GM13976 (cell line): ENCODE results near the gene ZNF217.
"Not testable (repeated sequence)": the region's sequence is repeated elsewhere in the genome, so short reads cannot be mapped to it uniquely, and the experiment has no call there.

ENCODE experiments used
- DNase-seq: peaks from one replicate; pipeline ENCODE4 v3.0.0; 2012; ENCODE audit warnings: low spot score
- in situ Hi-C: fragments of 300-500 bp; cut with MboI; formaldehyde crosslinking; loops from one replicate; pipeline ENCODE4 v1.12.0; 2022; ENCODE audit warnings: low sequenced_read_pairs, mixed read lengths, inconsistent platforms; ENCODE audit not compliant: unreplicated experiment
- TF ChIP-seq, protein P1 (sequence below): IDR thresholded peaks from 2 replicates; pipeline ENCODE4 v1.5.1; 2012; ENCODE audit warnings: borderline replicate concordance, mild to moderate bottlenecking; ENCODE audit not compliant: insufficient read depth; ENCODE audit errors: extremely low read depth, missing control alignments, control extremely low read depth

The ZNF217 gene

DNA sequence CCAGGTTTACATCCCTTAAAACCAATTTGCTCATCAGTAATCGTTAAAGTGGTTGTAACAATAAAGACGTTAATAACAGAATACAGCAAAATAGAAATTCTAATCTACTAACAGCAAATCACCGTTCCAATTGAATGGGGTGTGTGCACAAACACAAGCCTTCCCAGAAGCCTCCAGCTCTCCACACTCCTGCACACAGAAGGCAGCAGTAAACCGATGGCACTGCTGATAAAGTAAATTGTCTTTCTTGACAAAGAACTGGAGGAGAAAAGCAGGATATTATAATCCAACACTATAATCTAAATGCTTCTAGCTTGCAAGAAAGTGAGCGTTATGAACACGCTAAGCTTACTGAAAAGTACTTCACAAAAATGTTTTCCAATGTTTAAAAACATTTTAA, 7.0 kb downstream of the ZNF217 start:
- TF ChIP-seq, protein P1, sequence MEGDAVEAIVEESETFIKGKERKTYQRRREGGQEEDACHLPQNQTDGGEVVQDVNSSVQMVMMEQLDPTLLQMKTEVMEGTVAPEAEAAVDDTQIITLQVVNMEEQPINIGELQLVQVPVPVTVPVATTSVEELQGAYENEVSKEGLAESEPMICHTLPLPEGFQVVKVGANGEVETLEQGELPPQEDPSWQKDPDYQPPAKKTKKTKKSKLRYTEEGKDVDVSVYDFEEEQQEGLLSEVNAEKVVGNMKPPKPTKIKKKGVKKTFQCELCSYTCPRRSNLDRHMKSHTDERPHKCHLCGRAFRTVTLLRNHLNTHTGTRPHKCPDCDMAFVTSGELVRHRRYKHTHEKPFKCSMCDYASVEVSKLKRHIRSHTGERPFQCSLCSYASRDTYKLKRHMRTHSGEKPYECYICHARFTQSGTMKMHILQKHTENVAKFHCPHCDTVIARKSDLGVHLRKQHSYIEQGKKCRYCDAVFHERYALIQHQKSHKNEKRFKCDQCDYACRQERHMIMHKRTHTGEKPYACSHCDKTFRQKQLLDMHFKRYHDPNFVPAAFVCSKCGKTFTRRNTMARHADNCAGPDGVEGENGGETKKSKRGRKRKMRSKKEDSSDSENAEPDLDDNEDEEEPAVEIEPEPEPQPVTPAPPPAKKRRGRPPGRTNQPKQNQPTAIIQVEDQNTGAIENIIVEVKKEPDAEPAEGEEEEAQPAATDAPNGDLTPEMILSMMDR, result no peak
- no peak for DNase-seq
- in situ Hi-C loops, result loop anchor here (10.0 to 25.0 kb wide), 2 partner anchors 158 to 351 kb away; no protein-coding TSS in a partner anchor

DNA sequence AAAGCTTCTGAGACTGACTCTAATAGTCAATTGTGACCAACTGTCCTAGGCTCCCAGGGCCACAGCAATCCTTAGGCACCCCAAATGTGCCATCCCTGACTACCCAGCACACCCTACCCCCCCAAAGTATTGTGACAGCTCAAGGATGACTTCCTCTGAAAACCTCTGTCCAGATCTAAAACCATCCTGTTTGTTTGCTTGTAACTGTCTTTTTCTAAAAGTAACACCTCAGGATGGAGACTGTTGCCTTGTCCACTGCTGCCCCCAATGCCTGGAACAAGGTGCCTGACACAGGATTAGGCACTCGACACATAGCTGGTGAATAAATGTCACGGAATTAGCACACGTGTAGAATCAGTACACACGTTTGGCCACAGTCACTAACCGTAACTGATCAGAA, 7.7 kb downstream of the ZNF217 start:
- in situ Hi-C loops, result loop anchor here (10.0 to 25.0 kb wide), 2 partner anchors 159 to 351 kb away; no protein-coding TSS in a partner anchor
- DNase-seq, result not testable (repeated sequence)

DNA sequence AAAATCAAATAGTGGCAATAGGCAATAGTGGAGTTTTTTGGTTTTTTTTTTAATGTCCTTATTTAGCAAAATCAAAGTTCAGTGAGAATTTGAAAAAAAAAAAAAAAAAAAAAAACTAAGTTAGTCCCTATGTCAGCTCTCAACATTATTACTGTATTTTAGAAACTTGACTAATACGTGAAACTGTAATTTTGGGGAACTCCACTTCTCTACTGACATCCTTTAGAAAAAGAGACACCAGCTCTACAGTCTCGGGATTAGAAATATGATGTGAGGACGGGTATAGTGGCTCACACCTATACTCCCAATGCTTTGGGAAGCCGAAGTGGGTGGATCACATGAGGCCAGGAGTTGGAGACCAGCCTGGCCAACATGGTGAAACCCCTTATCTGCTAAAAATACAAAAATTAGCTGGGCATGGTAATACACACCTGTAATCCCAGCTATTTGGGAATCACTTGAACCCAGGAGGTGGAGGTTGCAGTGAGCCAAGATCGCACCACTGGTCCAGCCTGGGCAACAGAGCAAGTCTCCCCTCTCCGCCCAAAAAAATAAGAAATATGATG, 8.6 kb downstream of the ZNF217 start:
- in situ Hi-C loops, result loop anchor here (10.0 to 25.0 kb wide), 2 partner anchors 160 to 352 kb away; no protein-coding TSS in a partner anchor
- not testable (repeated sequence) for DNase-seq

DNA sequence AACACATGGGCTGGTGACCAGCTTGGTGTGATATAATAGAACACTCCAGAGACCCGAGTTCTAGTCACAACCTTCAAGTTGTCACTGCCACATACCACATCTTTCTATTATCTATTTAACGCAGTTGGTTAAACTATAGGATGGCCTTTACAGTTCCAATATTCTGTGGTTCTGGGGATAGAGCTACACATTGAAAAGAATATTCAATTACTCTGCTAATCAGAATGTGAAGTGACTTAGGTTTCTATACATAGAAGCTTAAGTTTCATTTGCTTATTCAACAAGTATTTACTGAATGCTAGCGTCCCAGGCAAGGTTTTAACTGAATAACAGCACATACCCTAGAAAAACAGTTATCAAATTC, 9.1 kb downstream of the ZNF217 start:
- in situ Hi-C loops, result loop anchor here (10.0 to 25.0 kb wide), 2 partner anchors 160 to 353 kb away; no protein-coding TSS in a partner anchor
- DNase-seq, result not testable (repeated sequence)

DNA sequence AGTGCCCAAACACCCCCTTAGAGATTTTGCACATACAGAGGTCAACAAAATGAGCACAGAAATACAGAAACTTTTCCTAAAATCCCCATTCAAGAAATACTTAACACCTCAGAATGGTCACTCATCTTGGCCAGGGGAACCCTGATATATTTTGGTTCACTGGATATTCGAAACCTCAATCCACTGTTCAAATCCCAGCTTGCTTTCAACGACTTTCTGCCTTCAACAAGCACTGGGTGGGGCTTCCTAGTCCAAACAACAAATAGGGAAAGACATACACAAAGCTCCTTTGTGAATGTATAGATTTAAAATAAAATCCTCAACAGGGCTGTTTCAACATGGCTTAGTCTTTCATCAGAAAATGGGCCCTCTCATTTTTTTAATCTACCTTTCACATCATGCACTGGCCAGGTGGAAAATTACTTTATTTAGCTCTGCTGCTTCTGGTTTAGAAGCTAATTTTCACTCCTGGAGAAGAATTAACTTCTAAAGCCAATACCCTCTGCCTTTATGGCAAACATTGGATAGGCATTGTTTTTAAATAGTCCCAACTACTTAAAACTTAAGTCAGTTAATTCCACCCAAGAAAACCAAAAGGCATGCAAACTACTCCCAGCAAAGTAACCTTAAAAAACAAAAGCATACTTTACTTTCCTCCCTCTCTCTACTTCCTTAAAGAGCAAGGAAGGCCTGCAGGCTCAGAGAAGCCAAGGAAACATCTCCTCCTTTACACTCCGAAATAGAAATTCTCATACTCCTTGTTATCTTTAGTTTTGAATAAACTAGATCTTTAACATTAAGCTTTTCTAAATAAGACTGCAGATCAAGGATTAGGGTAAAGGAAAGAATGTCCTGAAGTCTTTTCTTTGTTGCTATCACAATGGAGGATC, 9.7 kb downstream of the ZNF217 start:
- DNase-seq, result not testable (repeated sequence)
- in situ Hi-C loops, result loop anchor here (10.0 to 25.0 kb wide), 2 partner anchors 161 to 353 kb away; no protein-coding TSS in a partner anchor

DNA sequence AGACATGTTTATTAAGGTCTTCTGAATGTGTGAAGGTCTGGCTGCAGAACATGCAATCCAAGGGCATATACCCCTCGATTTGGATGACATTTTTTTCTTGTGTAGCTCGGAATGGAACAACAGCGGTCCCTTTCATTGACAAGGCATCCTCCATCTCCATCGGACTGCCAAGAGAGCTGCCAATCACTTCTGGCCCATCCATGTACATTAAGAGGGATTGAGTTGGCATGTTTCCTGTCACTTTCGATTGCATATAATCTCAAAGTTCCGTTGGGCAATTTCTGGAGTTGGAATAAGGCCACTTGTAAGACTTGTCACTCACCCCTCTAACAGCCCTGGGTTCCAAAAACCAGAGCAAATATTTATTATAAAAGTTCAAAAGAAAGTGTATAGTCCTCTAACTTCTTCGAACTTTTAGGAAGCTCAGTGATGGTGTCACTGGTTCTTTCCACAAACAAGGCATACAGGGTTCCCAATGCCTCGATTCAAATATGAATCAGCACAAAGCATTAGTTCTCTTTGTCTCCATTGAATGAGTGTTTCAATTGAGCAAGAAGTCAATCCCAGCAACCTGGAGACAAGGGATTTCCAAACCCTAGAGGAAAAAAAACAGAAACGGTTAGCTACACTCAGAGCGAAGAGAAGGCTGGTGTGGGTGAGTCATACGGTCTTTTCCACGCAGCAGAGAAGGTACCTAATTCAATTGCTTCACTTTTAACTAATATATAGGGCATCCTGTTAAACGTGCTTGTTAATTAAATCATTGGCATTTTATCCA, 10.9 kb downstream of the ZNF217 start:
- TF ChIP-seq, protein P1, result no peak
- in situ Hi-C loops, result loop anchor here (10.0 to 25.0 kb wide), 2 partner anchors 162 to 355 kb away; no protein-coding TSS in a partner anchor
- DNase-seq, result no peak

DNA sequence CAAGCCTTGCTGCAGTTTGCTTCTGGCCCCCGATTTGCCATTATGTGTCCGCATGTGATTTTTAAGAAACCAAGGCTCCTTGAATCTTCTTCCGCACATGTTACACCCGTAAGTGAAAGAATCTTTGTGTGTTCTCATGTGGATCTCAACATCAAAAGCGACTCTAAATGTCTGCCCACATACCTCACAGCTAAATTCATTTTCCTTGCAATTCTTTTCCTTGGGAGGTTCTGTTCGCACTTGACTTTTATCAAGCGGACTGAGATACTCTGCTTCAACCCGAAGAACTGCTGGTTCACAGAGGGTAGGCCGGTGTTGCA, 11.4 kb downstream of the ZNF217 start:
- in situ Hi-C loops, result loop anchor here (10.0 to 25.0 kb wide), 2 partner anchors 163 to 355 kb away; no protein-coding TSS in a partner anchor
- DNase-seq, result no peak
- TF ChIP-seq, protein P1, result no peak

DNA sequence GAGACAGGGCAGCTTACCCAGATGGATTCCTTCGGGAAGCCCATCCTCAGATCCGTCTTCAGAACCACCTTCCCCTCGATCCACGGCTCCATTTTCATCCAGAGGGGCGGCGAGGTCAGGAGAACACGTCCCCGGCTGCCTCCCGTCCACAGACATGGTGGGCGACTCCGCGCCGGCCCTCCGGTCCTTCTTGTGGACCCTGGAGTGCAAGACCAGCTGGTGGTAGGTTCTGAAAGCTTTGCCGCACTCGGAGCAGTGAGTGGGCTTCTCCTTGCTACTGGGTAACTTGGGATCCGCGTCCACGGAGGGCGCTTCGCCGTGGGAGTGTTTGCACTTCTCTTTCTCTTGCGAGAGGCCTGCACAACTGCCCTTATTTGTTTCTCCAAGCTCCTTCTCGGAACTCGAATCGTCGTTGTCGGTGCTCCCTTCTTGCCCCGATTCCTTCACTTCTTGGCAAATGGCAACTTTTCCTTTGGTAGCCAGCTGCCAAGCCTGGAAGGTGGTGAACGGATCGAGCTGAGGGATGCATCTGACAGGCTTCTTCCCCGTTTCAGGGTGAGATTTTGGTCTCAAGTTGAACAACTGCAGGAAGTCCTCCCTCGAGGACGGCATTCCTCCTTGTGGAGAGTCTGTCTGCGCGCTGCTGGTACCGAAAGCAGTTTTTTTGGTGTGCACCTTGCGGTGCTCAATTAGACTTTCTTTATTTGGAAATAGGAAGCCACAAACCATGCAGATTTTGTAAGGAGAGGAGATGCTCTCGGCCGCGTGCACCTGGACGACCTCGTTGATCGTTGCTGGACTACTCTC, 12.0 kb downstream of the ZNF217 start:
- no peak for DNase-seq
- TF ChIP-seq, protein P1, result no peak
- in situ Hi-C loops, result loop anchor here (10.0 to 25.0 kb wide), 2 partner anchors 163 to 356 kb away; no protein-coding TSS in a partner anchor
